Stimulated activated memory B cell treated with anti-CD40 and anti-IgM and Interleukin-4, amounts not matched to agents 10 μg/mL and 1 μg/mL and 100 μg/mL, for 72 hours (primary cell): Measurements from ENCODE around the gene INTS7.

Experiments used
- ATAC-seq: fragments of 150-1000 bp; cut with Tn5 transposase; 2 replicates; pipeline ENCODE4 v1.10.0; 2021
- H3K27ac Mint-ChIP-seq: one replicate; pipeline ENCODE4 v1.8.0; 2022; ENCODE audit warnings: mild to moderate bottlenecking, mixed read lengths
- H3K27me3 Mint-ChIP-seq: one replicate; pipeline ENCODE4 v1.8.0; 2022; ENCODE audit warnings: mixed read lengths
- H3K36me3 Mint-ChIP-seq: one replicate; pipeline ENCODE4 v1.8.0; 2022; ENCODE audit warnings: mixed read lengths
- H3K4me1 Mint-ChIP-seq: one replicate; pipeline ENCODE4 v1.8.0; 2022; ENCODE audit warnings: mixed read lengths
- H3K4me3 Mint-ChIP-seq: one replicate; pipeline ENCODE4 v1.8.0; 2022; ENCODE audit warnings: mild to moderate bottlenecking, moderate library complexity, mixed read lengths
- H3K9me3 Mint-ChIP-seq: one replicate; pipeline ENCODE4 v1.8.0; 2022; ENCODE audit warnings: mixed read lengths

Gene INTS7

GRCh38 chr1:212035123-212035834, at the start of gene INTS7, which contains the start of gene DTL:
TSS of gene INTS7 (minus strand) at chr1:212035557. CDS start at chr1:212035437, 120 bp downstream.
TSS of gene DTL (plus strand) at chr1:212035748. CDS start at chr1:212035891, 143 bp downstream.
- H3K27me3 Mint-ChIP-seq, result no peaks in the 10 kb centered on the region
- peaks cover 49% of the 10 kb centered on the region for H3K4me1 Mint-ChIP-seq
- peak within 1 kb of the TSS; percentile 88 for H3K27ac Mint-ChIP-seq
- no peaks in the 10 kb centered on the region for H3K9me3 Mint-ChIP-seq
- H3K4me3 Mint-ChIP-seq, result peak within 1 kb of the TSS; percentile 96
- ATAC-seq, result peak; percentile 95
- peaks cover 11% of the 10 kb centered on the region for H3K36me3 Mint-ChIP-seq

- H3K36me3 Mint-ChIP-seq, result no peaks in the 10 kb centered on the region
- no peaks in the 10 kb centered on the region for H3K9me3 Mint-ChIP-seq
- no peak overlapping the region for H3K27ac Mint-ChIP-seq
- ATAC-seq, result no peak
- no peaks in the 10 kb centered on the region for H3K27me3 Mint-ChIP-seq
- H3K4me1 Mint-ChIP-seq, result no peaks in the 10 kb centered on the region
- H3K4me3 Mint-ChIP-seq, result no peak overlapping the region
Observed at GRCh38 chr1:212082765-212083406, 47.5 kb upstream of the INTS7 start.

- H3K36me3 Mint-ChIP-seq, result no peaks in the 10 kb centered on the region
- H3K4me3 Mint-ChIP-seq, result no peak overlapping the region
- no peaks in the 10 kb centered on the region for H3K4me1 Mint-ChIP-seq
- no peaks in the 10 kb centered on the region for H3K9me3 Mint-ChIP-seq
- H3K27me3 Mint-ChIP-seq, result no peaks in the 10 kb centered on the region
- no peak for ATAC-seq
- no peak overlapping the region for H3K27ac Mint-ChIP-seq
Observed at GRCh38 chr1:212078826-212079225, 43.5 kb upstream of the INTS7 start.

GRCh38 chr1:212077028-212077427, 41.7 kb upstream of the INTS7 start:
- H3K4me1 Mint-ChIP-seq, result no peaks in the 10 kb centered on the region
- H3K27ac Mint-ChIP-seq, result no peak overlapping the region
- H3K36me3 Mint-ChIP-seq, result no peaks in the 10 kb centered on the region
- H3K4me3 Mint-ChIP-seq, result no peak overlapping the region
- H3K9me3 Mint-ChIP-seq, result no peaks in the 10 kb centered on the region
- ATAC-seq, result no peak
- H3K27me3 Mint-ChIP-seq, result no peaks in the 10 kb centered on the region

GRCh38 chr1:212074856-212075255, 39.5 kb upstream of the INTS7 start:
- Mint-ChIP-seq H3K9me3 (no peaks in the 10 kb centered on the region), H3K27ac (no peak overlapping the region), H3K36me3 (no peaks in the 10 kb centered on the region), H3K4me3 (no peak overlapping the region), H3K27me3 (no peaks in the 10 kb centered on the region), H3K4me1 (no peaks in the 10 kb centered on the region)
- ATAC-seq, result no peak

- Mint-ChIP-seq H3K9me3 (no peaks in the 10 kb centered on the region), H3K4me1 (no peaks in the 10 kb centered on the region), H3K27ac (no peak overlapping the region), H3K4me3 (no peak overlapping the region), H3K36me3 (no peaks in the 10 kb centered on the region), H3K27me3 (no peaks in the 10 kb centered on the region)
- ATAC-seq, result no peak
Observed at GRCh38 chr1:212074313-212074712, 39.0 kb upstream of the INTS7 start.

- Mint-ChIP-seq H3K36me3 (no peaks in the 10 kb centered on the region), H3K9me3 (no peaks in the 10 kb centered on the region), H3K27ac (no peak overlapping the region), H3K27me3 (no peaks in the 10 kb centered on the region), H3K4me3 (no peak overlapping the region), H3K4me1 (no peaks in the 10 kb centered on the region)
- ATAC-seq, result no peak
Observed at GRCh38 chr1:212073490-212073889, 38.1 kb upstream of the INTS7 start.

GRCh38 chr1:212072047-212072446, 36.7 kb upstream of the INTS7 start:
- Mint-ChIP-seq H3K4me1 (no peaks in the 10 kb centered on the region), H3K4me3 (no peak overlapping the region), H3K27me3 (no peaks in the 10 kb centered on the region), H3K36me3 (no peaks in the 10 kb centered on the region), H3K9me3 (no peaks in the 10 kb centered on the region), H3K27ac (no peak overlapping the region)
- ATAC-seq, result no peak

DNA sequence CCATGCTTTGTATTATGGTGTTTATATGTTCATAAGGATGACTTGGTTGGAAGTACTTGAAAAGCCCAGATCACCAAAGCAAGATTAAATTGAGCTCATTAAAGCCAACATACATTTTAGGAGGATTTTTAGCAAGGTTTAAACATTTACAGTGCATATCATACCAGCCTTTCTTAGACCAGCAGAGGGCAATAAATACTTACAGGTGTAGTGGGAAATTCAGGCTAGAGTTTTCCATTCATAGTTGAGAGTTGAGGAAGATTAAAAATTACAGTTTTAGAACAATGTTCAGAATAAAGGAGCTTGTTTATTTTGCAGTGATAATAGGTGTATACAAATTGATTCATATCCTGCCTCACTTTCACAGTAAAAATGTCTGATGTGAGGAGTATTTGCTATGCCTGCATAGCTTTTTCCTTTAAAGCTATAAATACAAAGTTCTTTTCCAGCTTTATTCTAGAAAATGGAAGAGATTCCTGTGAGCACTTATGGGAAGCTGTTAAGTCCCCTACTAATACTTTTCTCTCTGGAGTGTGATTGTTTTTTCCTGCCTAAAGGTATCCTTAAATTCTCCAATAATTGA, 35.5 kb upstream of the INTS7 start:
- Mint-ChIP-seq H3K27me3 (no peaks in the 10 kb centered on the region), H3K4me3 (no peak overlapping the region), H3K27ac (no peak overlapping the region), H3K36me3 (no peaks in the 10 kb centered on the region), H3K4me1 (no peaks in the 10 kb centered on the region), H3K9me3 (no peaks in the 10 kb centered on the region)
- ATAC-seq, result no peak

GRCh38 chr1:212067787-212068186, 32.4 kb upstream of the INTS7 start:
- H3K36me3 Mint-ChIP-seq, result no peaks in the 10 kb centered on the region
- H3K4me3 Mint-ChIP-seq, result no peak overlapping the region
- H3K4me1 Mint-ChIP-seq, result no peaks in the 10 kb centered on the region
- no peak overlapping the region for H3K27ac Mint-ChIP-seq
- H3K27me3 Mint-ChIP-seq, result no peaks in the 10 kb centered on the region
- no peak for ATAC-seq
- H3K9me3 Mint-ChIP-seq, result no peaks in the 10 kb centered on the region

DNA sequence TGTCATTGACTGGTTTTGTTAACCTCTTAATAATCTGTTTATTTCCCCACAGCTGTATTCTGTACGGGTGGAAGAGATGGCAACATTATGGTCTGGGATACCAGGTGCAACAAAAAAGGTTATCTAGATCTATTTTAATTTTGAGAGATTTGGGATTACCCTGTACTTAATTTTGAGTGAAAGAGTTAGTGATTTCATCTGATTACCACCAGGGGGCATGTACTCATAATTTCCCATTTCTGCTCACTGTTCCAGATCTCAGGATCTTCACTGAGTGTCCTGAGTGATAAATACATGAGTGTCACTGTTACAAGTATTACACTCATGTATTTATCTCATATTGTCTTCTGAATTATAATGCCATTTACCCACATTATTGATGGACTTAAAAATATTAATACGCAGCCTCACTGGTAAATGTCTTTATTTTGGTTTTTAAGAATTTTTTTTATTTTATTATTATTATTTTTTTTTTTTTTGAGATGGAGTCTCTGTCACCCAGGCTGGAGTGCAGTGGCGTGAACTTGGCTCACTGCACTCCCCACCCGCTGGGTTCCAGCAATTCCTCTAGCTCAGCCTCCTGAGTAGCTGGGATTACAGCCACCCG, 27.6 kb upstream of the INTS7 start:
- no peak for ATAC-seq

GRCh38 chr1:212060632-212061472, 25.5 kb upstream of the INTS7 start:
- Mint-ChIP-seq H3K4me1 (no peaks in the 10 kb centered on the region), H3K9me3 (peaks cover 22% of the 10 kb centered on the region), H3K4me3 (no peak overlapping the region), H3K27ac (no peak overlapping the region), H3K27me3 (no peaks in the 10 kb centered on the region), H3K36me3 (peaks cover 17% of the 10 kb centered on the region)
- ATAC-seq, result no peak

More for the DNA sequence above, 27.6 kb upstream of the INTS7 start:
- no peak overlapping the region for H3K27ac Mint-ChIP-seq
- peaks cover 5% of the 10 kb centered on the region for H3K9me3 Mint-ChIP-seq
- no peaks in the 10 kb centered on the region for H3K4me1 Mint-ChIP-seq
- no peak overlapping the region for H3K4me3 Mint-ChIP-seq
- no peaks in the 10 kb centered on the region for H3K27me3 Mint-ChIP-seq
- H3K36me3 Mint-ChIP-seq, result no peaks in the 10 kb centered on the region

- Mint-ChIP-seq H3K4me3 (no peak overlapping the region), H3K4me1 (no peaks in the 10 kb centered on the region), H3K9me3 (peaks cover 23% of the 10 kb centered on the region), H3K36me3 (peaks cover 50% of the 10 kb centered on the region), H3K27ac (no peak overlapping the region), H3K27me3 (no peaks in the 10 kb centered on the region)
- no peak for ATAC-seq
Observed at GRCh38 chr1:212055333-212055732, 20.0 kb upstream of the INTS7 start.

GRCh38 chr1:212053993-212054392, 18.6 kb upstream of the INTS7 start:
- Mint-ChIP-seq H3K27me3 (no peaks in the 10 kb centered on the region), H3K9me3 (peaks cover 23% of the 10 kb centered on the region), H3K4me3 (no peak overlapping the region), H3K36me3 (peaks cover 51% of the 10 kb centered on the region), H3K27ac (no peak overlapping the region), H3K4me1 (no peaks in the 10 kb centered on the region)
- ATAC-seq, result no peak

- Mint-ChIP-seq H3K27ac (no peak overlapping the region), H3K36me3 (peaks cover 7% of the 10 kb centered on the region), H3K4me1 (no peaks in the 10 kb centered on the region), H3K9me3 (no peaks in the 10 kb centered on the region), H3K4me3 (no peak overlapping the region), H3K27me3 (no peaks in the 10 kb centered on the region)
- no peak for ATAC-seq
Observed at GRCh38 chr1:212045981-212046380, 10.6 kb upstream of the INTS7 start.
